ENCODE results near the gene NANOS3. TPM values are rescaled to one million over a fixed set of nuclear protein-coding genes. Genes with fewer than 3 reads are reported as not detected.

Gene NANOS3
- total and polyA plus RNA-seq, 5 donors from 2014 or later, result not detected

GRCh38 chr19:13872695-13873389 lies 4.1 kb upstream of the NANOS3 start:
- Histone ChIP-seq H3K9me3 (ENCODE audit: control insufficient read depth in 2 of 2, low read length in 2 of 2) (no peaks in the 10 kb centered on the region), H3K4me1 (ENCODE audit: control insufficient read depth, insufficient read depth, low read length, poor library complexity, severe bottlenecking) (peaks cover 9% of the 10 kb centered on the region), H3K27ac (ENCODE audit: insufficient read depth, low read length, poor library complexity, severe bottlenecking) (no peak overlapping the region), H3K4me3 (ENCODE audit: low read depth, low read length) (no peak overlapping the region), H3K27me3 (ENCODE audit: control insufficient read depth, insufficient read depth, low read length) (no peaks in the 10 kb centered on the region), H3K36me3 (ENCODE audit: control insufficient read depth, insufficient read depth, low read length) (no peaks in the 10 kb centered on the region)
- DNase-seq (peak in 1 of 3 donors; percentile 31), ATAC-seq (ENCODE audit: low read depth in 2 of 2) (peak; percentile 52 to 54)
- H3K9me3 Mint-ChIP-seq, result no peaks in the 10 kb centered on the region
- H3K4me3 Mint-ChIP-seq, result peak overlapping the region in 3 of 4 donors; percentile 61 to 79 (median 79)
- H3K27me3 Mint-ChIP-seq, result peaks cover 31% of the 10 kb centered on the region
- peaks cover 0 to 8% (median 4%) of the 10 kb centered on the region in 4 donors for H3K4me1 Mint-ChIP-seq
- no peaks in the 10 kb centered on the region for H3K36me3 Mint-ChIP-seq
- no peak overlapping the region for H3K27ac Mint-ChIP-seq

- DNase-seq (no peak), ATAC-seq (ENCODE audit: low read depth in 2 of 2) (no peak)
- H3K27ac Mint-ChIP-seq, result peak overlapping the region in 1 of 3 donors; percentile 82
Measured at GRCh38 chr19:13873834-13874515, 3.0 kb upstream of the NANOS3 start.

DNA sequence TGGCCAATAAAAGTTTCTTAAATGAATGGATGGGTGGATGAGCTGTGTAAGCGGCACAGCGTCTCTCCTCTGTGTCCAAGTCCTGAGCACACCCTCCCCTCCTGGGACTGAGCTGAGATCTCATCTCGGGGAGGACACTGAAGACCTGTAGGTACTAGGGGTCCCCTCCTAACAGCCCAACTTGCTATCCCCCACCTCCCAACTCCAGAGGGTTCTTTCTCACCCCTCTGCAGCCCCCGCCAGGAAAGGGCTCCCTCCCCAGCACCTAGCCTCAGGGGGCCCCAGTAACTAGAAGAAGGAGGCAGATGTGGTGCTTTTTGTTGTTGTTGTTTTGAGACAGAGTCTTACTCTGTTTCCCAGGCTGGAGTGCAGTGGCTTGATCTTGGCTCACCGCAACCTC lies 1.1 kb upstream of the NANOS3 start:
- Mint-ChIP-seq H3K4me3 (no peak overlapping the region), H3K4me1 (peaks cover 0 to 19% (median 11%) of the 10 kb centered on the region in 4 donors), H3K27me3 (peaks cover 22% of the 10 kb centered on the region), H3K36me3 (no peaks in the 10 kb centered on the region), H3K27ac (peak overlapping the region in 1 of 3 donors; percentile 15), H3K9me3 (no peaks in the 10 kb centered on the region)
- no peaks in the 10 kb centered on the region for H3K9me3 ChIP-seq (ENCODE audit: control insufficient read depth in 2 of 2, low read length in 2 of 2)
- H3K27me3 ChIP-seq (ENCODE audit: control insufficient read depth, insufficient read depth, low read length), result no peaks in the 10 kb centered on the region
- H3K36me3 ChIP-seq (ENCODE audit: control insufficient read depth, insufficient read depth, low read length), result no peaks in the 10 kb centered on the region
- DNase-seq, result no peak
- no peak overlapping the region for H3K4me3 ChIP-seq (ENCODE audit: low read depth, low read length)
- ATAC-seq (ENCODE audit: low read depth in 2 of 2), result no peak
- H3K4me1 ChIP-seq (ENCODE audit: control insufficient read depth, insufficient read depth, low read length, poor library complexity, severe bottlenecking), result peaks cover 21% of the 10 kb centered on the region
- no peak overlapping the region for H3K27ac ChIP-seq (ENCODE audit: insufficient read depth, low read length, poor library complexity, severe bottlenecking)

More at GRCh38 chr19:13873834-13874515, 3.0 kb upstream of the NANOS3 start:
- no peak overlapping the region for H3K27ac ChIP-seq (ENCODE audit: insufficient read depth, low read length, poor library complexity, severe bottlenecking)
- H3K36me3 Mint-ChIP-seq, result no peaks in the 10 kb centered on the region
- H3K4me3 ChIP-seq (ENCODE audit: low read depth, low read length), result no peak overlapping the region
- H3K27me3 ChIP-seq (ENCODE audit: control insufficient read depth, insufficient read depth, low read length), result no peaks in the 10 kb centered on the region
- peak overlapping the region in 1 of 4 donors; percentile 54 for H3K4me3 Mint-ChIP-seq
- no peaks in the 10 kb centered on the region for H3K36me3 ChIP-seq (ENCODE audit: control insufficient read depth, insufficient read depth, low read length)
- peaks cover 24% of the 10 kb centered on the region for H3K27me3 Mint-ChIP-seq
- no peaks in the 10 kb centered on the region for H3K9me3 ChIP-seq (ENCODE audit: control insufficient read depth in 2 of 2, low read length in 2 of 2)
- no peaks in the 10 kb centered on the region for H3K9me3 Mint-ChIP-seq
- H3K4me1 ChIP-seq (ENCODE audit: control insufficient read depth, insufficient read depth, low read length, poor library complexity, severe bottlenecking), result peaks cover 9% of the 10 kb centered on the region
- H3K4me1 Mint-ChIP-seq, result peaks cover 0 to 8% (median 4%) of the 10 kb centered on the region in 4 donors

- ATAC-seq (ENCODE audit: low read depth in 2 of 2), result no peak
Measured at GRCh38 chr19:13877303-13877702, 369 bp downstream of the NANOS3 start.

GRCh38 chr19:13880059-13881043 lies 3.4 kb downstream of the NANOS3 start:
- Mint-ChIP-seq H3K36me3 (no peaks in the 10 kb centered on the region), H3K9me3 (no peaks in the 10 kb centered on the region), H3K27ac (peak overlapping the region; percentile 31 to 92 (median 91)), H3K4me3 (peak overlapping the region; percentile 13 to 68 (median 55)), H3K4me1 (peaks cover 6 to 43% (median 19%) of the 10 kb centered on the region in 4 donors), H3K27me3 (no peaks in the 10 kb centered on the region)
- no peaks in the 10 kb centered on the region for H3K27me3 ChIP-seq (ENCODE audit: control insufficient read depth, insufficient read depth, low read length)
- no peaks in the 10 kb centered on the region for H3K9me3 ChIP-seq (ENCODE audit: control insufficient read depth in 2 of 2, low read length in 2 of 2)
- DNase-seq (peak; percentile 92 to 96 (median 95)), ATAC-seq (ENCODE audit: low read depth in 2 of 2) (peak; percentile 98 to 99)
- H3K4me3 ChIP-seq (ENCODE audit: low read depth, low read length), result no peak overlapping the region
- peak overlapping the region; percentile 74 for H3K27ac ChIP-seq (ENCODE audit: insufficient read depth, low read length, poor library complexity, severe bottlenecking)
- no peaks in the 10 kb centered on the region for H3K36me3 ChIP-seq (ENCODE audit: control insufficient read depth, insufficient read depth, low read length)
- peaks cover 38% of the 10 kb centered on the region for H3K4me1 ChIP-seq (ENCODE audit: control insufficient read depth, insufficient read depth, low read length, poor library complexity, severe bottlenecking)

More at GRCh38 chr19:13877303-13877702, 369 bp downstream of the NANOS3 start:
- Histone ChIP-seq H3K4me3 (ENCODE audit: low read depth, low read length) (no peak overlapping the region), H3K36me3 (ENCODE audit: control insufficient read depth, insufficient read depth, low read length) (no peaks in the 10 kb centered on the region), H3K27ac (ENCODE audit: insufficient read depth, low read length, poor library complexity, severe bottlenecking) (no peak overlapping the region), H3K4me1 (ENCODE audit: control insufficient read depth, insufficient read depth, low read length, poor library complexity, severe bottlenecking) (peaks cover 35% of the 10 kb centered on the region), H3K9me3 (ENCODE audit: control insufficient read depth in 2 of 2, low read length in 2 of 2) (no peaks in the 10 kb centered on the region), H3K27me3 (ENCODE audit: control insufficient read depth, insufficient read depth, low read length) (no peaks in the 10 kb centered on the region)
- DNase-seq, result no peak
- H3K9me3 Mint-ChIP-seq, result no peaks in the 10 kb centered on the region
- no peak overlapping the region for H3K4me3 Mint-ChIP-seq
- H3K27me3 Mint-ChIP-seq, result peaks cover 13% of the 10 kb centered on the region
- no peak overlapping the region for H3K27ac Mint-ChIP-seq
- H3K4me1 Mint-ChIP-seq, result peaks cover 6 to 34% (median 20%) of the 10 kb centered on the region in 4 donors
- no peaks in the 10 kb centered on the region for H3K36me3 Mint-ChIP-seq

DNA sequence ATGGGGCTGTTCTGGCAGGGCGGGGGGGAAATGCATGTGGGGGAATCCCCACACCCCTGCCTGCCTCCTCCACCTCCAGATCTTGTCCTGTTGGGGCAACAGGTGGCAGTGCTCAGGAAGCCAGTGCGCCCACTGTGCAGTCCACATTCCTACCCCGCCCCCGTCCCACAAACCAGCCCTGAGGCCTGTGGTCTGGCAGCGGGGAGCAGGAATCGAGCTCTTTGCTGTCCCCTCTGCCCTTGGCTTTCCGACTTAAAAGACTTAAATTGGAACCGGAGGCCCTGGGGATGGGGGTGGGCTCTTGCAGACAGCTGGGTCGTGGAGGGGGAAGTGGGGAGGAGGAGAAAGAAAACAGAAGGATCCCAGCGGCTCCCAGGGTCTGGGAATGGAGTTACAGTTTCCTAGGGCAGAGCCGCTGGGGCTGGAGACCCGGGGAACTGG lies 4.3 kb downstream of the NANOS3 start:
- no peak for ATAC-seq (ENCODE audit: low read depth in 2 of 2)
- Mint-ChIP-seq H3K36me3 (no peaks in the 10 kb centered on the region), H3K27ac (peak overlapping the region; percentile 76 to 92 (median 86)), H3K4me1 (peaks cover 6 to 43% (median 19%) of the 10 kb centered on the region in 4 donors), H3K9me3 (no peaks in the 10 kb centered on the region), H3K4me3 (peak overlapping the region in 2 of 4 donors; percentile 41 to 72), H3K27me3 (no peaks in the 10 kb centered on the region)
- peaks cover 38% of the 10 kb centered on the region for H3K4me1 ChIP-seq (ENCODE audit: control insufficient read depth, insufficient read depth, low read length, poor library complexity, severe bottlenecking)
- no peaks in the 10 kb centered on the region for H3K9me3 ChIP-seq (ENCODE audit: control insufficient read depth in 2 of 2, low read length in 2 of 2)
- H3K27ac ChIP-seq (ENCODE audit: insufficient read depth, low read length, poor library complexity, severe bottlenecking), result peak overlapping the region; percentile 61
- H3K27me3 ChIP-seq (ENCODE audit: control insufficient read depth, insufficient read depth, low read length), result no peaks in the 10 kb centered on the region
- peak in 1 of 3 donors; percentile 27 for DNase-seq
- H3K36me3 ChIP-seq (ENCODE audit: control insufficient read depth, insufficient read depth, low read length), result no peaks in the 10 kb centered on the region
- no peak overlapping the region for H3K4me3 ChIP-seq (ENCODE audit: low read depth, low read length)
